Activated CD8-positive, alpha-beta memory T cell treated with anti-CD3 and anti-CD28 coated beads for 4 hours (primary cell): ENCODE measurements around the gene MPO.

Experiments used
- DNase-seq, 2 donors: peaks; one replicate each; pipeline ENCODE4 v3.0.0-alpha.2; 2020; ENCODE audit warnings: low read depth in 2 of 2

Gene MPO

DNA sequence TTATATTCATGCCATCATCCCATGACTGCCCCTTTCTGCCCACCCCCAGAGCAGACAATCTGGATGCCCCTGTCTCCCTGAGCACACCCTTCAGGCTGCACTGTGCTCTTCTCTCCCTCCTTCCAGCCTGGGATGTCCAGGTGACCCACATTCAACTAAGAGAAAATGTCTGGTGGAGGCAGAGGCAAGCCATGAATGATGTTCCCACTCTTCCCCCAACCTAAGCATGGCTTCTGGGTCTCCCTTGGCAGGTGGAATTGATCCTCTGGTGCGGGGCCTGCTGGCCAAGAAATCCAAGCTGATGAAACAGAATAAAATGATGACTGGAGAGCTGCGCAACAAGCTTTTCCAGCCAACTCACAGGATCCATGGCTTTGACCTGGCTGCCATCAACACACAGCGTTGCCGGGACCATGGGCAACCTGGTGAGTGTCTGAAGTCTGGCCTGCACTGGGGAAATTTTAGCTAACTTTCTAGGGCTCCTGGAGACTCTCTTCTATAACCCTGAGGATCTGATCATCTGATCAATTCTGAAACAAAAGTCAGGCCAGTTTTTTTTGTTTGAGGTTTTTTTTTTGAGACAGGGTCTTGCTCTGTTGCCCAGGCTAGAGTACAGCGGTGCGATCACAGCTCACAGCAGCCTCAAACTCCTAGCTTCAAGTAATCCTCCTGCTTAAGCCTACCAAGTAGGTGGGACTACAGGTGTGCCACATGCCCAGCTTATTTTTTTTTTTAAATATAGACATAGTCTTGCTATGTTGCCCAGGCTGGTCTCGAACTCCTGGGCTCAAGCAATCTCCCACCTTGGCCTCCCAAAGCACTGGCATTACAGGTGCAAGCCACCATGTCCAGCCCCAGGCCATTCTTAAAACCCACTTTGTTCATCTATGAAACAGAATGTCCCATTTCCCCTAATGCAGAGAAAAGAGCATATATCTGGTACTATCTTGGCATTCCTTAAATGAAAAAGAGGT, 14.5 kb downstream of the MPO start:
- DNase-seq = no peak

DNA sequence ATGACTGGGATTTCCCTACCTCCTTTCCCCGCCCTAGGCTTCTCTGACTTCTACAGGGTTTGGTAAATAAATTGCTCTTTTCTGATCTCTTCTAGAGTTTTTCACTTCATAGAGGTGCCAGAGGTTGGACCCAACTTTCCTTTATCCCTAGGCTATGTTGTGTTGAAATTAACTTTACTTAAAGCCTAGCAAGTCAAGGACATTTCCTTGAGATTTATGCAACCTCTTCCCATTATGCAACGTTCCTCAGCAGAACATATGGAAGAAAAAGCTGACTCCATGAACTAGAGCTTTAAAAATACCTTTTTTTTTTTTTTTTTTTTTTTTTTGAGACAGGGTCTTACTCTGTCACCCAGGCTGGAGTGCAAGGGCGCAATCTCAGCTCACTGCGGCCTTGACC, 15.5 kb downstream of the MPO start:
- no peak for DNase-seq

DNA sequence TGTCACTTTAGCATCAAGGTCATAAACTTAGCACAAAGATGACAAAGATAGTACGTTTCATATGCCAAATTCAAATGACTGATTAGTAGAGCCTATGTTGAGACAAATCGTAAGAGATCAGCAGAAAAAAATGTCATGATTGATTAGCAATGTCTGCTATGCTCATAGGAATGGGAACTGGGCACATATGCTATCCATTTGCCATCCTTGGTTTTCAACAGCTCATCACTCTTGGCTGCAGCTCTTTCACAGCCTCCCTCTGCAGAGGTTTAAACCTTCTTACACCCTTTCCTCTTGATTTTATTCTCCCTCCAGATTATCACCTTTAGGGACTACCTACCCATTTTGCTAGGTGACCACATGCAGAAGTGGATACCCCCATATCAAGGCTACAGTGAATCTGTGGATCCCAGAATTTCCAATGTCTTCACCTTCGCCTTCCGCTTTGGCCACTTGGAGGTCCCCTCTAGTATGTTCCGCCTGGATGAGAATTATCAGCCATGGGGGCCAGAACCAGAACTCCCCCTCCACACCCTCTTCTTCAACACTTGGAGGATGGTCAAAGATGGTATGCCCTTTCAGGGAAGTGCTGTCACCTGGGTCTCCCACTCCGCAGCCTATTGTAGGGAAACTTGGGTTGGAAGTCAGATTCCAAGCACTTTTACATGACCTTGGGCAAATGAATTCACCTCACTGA, 16.2 kb downstream of the MPO start:
- DNase-seq = no peak

- DNase-seq = no peak
Observed at GRCh38 chr17:58263773-58264172, 17.0 kb downstream of the MPO start.

DNA sequence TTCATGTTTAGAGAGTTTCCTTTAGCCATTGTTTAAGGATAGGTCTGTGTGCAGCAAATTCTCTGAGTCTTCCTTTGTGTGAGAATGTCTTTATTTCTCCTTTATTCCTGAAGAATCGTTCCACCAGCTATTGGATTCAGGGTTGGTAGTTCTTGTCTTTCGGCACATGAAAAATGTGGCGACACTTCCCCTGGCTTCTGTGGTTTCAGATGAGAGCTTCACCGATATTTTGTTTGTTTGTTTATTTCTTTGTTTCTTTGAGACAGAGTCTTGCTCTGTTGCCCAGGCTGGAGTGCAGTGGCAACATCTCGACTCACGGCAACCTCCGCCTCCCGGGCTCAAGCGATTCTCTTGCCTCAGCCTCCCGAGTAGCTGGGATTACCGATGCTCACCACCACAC, 18.6 kb downstream of the MPO start:
- no peak for DNase-seq

DNA sequence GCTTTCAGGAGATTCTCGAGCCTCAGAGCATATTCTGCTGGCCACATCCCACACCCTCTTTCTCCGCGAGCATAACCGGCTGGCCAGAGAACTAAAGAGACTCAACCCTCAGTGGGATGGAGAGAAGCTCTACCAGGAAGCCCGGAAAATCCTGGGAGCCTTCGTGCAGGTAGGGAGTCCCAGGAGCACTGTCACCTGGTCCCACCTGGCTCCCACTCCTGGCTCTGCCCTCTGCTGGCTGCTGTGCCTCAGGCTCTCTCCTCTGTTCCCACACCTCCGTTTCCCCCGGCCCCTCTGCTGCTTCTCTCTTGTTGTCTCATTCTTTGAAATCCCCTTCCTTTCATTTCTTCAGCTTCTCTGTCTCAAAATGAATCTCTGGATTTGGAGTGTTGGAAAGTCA, 25.9 kb downstream of the MPO start:
- no peak for DNase-seq

- no peak for DNase-seq
Observed at GRCh38 chr17:58253082-58253481, 27.7 kb downstream of the MPO start.

- DNase-seq = no peak
Observed at GRCh38 chr17:58252141-58252540, 28.6 kb downstream of the MPO start.

DNA sequence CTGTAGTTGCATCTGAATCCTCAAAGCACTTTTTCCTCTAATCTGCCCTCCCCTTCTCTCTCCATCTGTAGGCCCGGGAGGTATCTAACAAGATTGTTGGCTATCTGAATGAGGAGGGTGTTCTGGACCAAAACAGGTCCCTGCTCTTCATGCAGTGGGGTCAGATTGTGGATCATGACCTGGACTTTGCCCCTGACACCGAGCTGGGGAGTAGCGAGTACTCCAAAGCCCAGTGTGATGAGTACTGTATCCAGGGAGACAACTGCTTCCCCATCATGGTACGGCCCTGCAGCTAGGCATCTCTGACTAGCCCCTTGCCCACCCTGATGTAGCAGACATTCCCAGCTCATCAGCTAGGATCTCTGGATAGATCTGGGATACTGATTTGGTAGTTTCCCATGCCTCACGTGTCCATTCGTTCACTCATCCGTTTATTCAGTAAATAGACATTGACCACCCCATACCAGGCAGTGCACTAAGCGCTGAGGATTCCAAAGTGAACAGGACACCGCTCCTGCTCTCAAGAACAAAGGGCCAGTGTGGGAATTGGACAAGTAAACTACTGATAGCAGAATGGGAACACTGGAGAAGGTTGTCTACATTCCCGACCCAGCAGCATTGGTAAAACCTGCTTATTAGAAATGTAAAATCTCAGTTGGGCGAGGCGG, 30.3 kb downstream of the MPO start:
- DNase-seq = no peak

- peak; percentile 48 to 62 for DNase-seq
Observed at GRCh38 chr17:58249270-58250133, 31.2 kb downstream of the MPO start.

- no peak for DNase-seq
Observed at GRCh38 chr17:58248955-58249269, 31.8 kb downstream of the MPO start.

- no peak for DNase-seq
Observed at GRCh38 chr17:58247511-58248363, 33.0 kb downstream of the MPO start.

DNA sequence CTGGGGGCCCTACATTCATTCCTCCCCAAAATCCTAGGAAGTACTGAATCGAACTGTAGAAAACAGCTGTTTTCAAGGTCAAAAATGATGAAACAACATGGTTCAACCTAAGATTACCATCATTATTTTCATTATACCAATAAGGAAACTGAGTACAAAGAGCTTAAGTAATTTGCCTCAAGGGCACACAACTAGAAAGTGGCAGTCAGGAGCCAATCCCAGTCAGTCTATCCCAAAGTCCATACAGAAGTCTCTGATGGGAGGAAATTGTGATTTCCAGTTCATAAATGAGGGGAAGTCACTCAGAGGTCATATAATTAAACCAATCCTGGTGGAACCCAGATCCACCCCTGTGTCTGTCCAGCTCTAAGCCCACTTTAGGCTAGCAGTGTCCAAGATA, 34.0 kb downstream of the MPO start:
- no peak for DNase-seq

- DNase-seq = no peak
Observed at GRCh38 chr17:58246104-58246740, 34.5 kb downstream of the MPO start.

DNA sequence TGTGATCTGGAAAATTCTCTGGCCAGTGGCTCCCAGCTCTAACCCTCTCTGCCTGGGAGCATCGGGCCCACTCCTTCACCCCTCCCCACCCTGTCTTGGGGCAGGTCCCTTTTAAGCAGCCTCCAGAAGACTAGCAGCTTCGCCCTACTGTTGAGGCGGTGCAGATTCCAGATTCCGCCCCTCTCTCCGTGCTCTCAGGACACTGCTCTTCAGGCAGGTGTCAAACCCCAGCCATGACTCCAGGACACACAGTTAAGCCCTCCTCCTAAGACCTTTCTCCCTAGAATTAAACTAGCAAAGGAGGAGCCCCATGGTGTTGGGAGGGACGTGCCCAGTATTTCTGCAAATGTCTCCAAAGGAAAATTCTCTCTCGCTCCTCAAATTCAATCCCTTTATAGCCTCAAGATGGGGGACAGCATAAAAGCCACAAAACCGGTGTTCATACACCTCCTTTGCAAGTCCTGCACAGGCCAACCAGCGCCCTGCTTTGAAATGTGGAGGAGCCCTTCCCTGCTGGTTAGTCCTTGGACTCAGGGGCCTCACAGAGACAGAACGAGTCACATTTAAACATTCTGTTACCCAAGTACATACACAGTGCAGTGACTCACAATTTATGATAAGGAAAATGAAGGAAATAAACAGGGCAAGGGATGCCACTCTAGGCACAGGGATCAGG, 35.2 kb downstream of the MPO start:
- no peak for DNase-seq

DNA sequence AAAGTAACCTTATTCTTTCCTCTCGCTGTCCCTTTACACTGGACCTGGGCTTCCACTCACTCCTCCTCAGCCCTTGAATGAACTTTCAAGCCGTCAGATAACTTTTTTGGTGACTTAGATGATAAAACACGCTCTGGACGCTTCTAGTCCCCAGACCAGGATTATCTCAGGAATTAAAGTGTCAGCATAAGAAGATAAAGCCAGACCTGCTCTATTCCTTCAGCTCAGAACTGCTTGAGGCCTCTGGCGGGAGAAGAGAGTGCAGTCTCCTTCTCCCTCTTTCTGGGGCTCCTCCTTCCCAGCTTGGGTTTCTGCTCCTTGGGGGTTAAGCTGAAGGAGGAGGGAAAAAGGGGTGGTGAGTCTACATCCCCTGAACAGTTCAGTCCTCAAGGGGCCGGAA, 35.8 kb downstream of the MPO start:
- no peak for DNase-seq

GRCh38 chr17:58242171-58242784, 38.5 kb downstream of the MPO start:
- DNase-seq = no peak

DNA sequence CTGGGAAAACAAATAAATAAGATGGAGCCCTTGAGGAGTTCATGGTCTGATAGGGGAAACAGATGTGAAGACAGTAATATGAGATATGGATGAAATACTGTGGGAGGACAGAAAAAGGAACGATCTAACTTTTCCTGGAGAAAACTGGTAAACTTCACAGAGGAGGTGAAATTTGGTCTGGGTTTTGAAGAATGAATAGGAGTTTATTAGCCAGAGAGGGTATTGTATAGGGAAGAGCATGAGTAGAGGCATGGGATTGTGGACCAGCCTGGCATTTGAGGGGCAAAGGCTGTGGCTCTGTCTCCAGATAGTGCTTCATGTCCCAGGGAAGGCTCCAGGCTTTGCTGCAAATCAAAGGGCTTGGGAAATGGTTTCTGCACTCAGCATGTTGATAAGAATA, 40.7 kb downstream of the MPO start:
- no peak for DNase-seq

DNA sequence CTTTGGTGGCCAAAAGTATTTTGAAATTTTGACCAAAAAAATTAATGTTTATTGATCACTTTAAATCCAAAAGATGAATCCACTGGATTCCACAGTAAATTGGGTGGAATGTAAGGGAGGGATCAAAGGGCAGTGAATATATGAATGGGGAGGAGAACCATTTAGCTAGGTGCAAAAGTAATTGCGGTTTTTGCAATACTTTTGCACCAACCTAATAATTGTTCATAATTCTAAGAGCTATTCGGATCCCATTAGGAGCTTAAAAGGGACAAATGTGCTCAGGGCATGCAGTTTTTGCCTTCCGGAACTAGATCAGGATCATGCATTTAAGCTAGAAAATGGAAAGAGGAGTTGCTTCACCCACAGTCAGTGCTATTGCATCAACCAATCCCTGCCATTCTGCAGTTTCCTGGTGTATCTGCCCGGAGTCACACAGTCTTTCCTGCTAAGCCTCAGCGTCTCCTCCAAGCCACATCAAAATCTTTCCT, 42.5 kb downstream of the MPO start, which contains the start of gene LPO:
TSS of gene LPO (plus strand) at position 438 of the 488 bp plus-strand sequence. CDS start 4,396 bp downstream, outside the sequence.
- DNase-seq = no peak
